ENCODE measurements around the gene NRXN3. TPM values are rescaled to one million over a fixed set of nuclear protein-coding genes. Genes with fewer than 3 reads are reported as not detected.

Gene NRXN3
- total RNA-seq, 4 donors from 2014 or later = 0.04 to 0.16 TPM; not detected in 2

GRCh38 chr14:78414172-78414571 is 244.0 kb downstream of the NRXN3 start:
- Histone ChIP-seq H3K4me1 (no peaks in the 10 kb centered on the region), H3K27me3 (no peaks in the 10 kb centered on the region), H3K36me3 (no peaks in the 10 kb centered on the region), H3K4me3 (no peak overlapping the region), H3K27ac (no peak overlapping the region), H3K9me3 (no peaks in the 10 kb centered on the region)
- intact Hi-C loops (cut with DNase I; ENCODE audit: low total_unique reads) (no loop called here), in situ Hi-C loops (cut with MboI; ENCODE audit: low sequenced_read_pairs in 4 of 4) (no loop called here)
- ATAC-seq (no peak), DNase-seq (no peak)
- no peak for TF ChIP-seq CTCF (IDR thresholded peaks at IDR 0.05 in 4 of 5, conservative IDR thresholded peaks at IDR 0.05 in 1 of 5)
- TF ChIP-seq POLR2A (IDR thresholded peaks at IDR 0.05) = no peak

GRCh38 chr14:78417532-78417931 is 247.4 kb downstream of the NRXN3 start:
- Histone ChIP-seq H3K9me3 (no peaks in the 10 kb centered on the region), H3K4me1 (no peaks in the 10 kb centered on the region), H3K27ac (no peak overlapping the region), H3K27me3 (no peaks in the 10 kb centered on the region), H3K36me3 (no peaks in the 10 kb centered on the region), H3K4me3 (no peak overlapping the region)
- intact Hi-C loops (cut with DNase I; ENCODE audit: low total_unique reads) (no loop called here), in situ Hi-C loops (cut with MboI; ENCODE audit: low sequenced_read_pairs in 4 of 4) (no loop called here)
- ATAC-seq = no peak
- DNase-seq = no peak
- no peak for TF ChIP-seq POLR2A (IDR thresholded peaks at IDR 0.05)
- TF ChIP-seq CTCF (IDR thresholded peaks at IDR 0.05 in 4 of 5, conservative IDR thresholded peaks at IDR 0.05 in 1 of 5) = no peak

GRCh38 chr14:78424311-78424710 is 254.1 kb downstream of the NRXN3 start:
- Histone ChIP-seq H3K27me3 (no peaks in the 10 kb centered on the region), H3K27ac (no peak overlapping the region), H3K4me3 (no peak overlapping the region), H3K4me1 (no peaks in the 10 kb centered on the region), H3K36me3 (no peaks in the 10 kb centered on the region), H3K9me3 (no peaks in the 10 kb centered on the region)
- no peak for DNase-seq
- no peak for TF ChIP-seq CTCF (IDR thresholded peaks at IDR 0.05 in 4 of 5, conservative IDR thresholded peaks at IDR 0.05 in 1 of 5)
- no peak for TF ChIP-seq POLR2A (IDR thresholded peaks at IDR 0.05)
- ATAC-seq = no peak
- in situ Hi-C loops (cut with MboI; ENCODE audit: low sequenced_read_pairs in 4 of 4) = no loop called here
- intact Hi-C loops (cut with DNase I; ENCODE audit: low total_unique reads) = no loop called here

GRCh38 chr14:78425330-78425729 is 255.2 kb downstream of the NRXN3 start:
- no peak overlapping the region for H3K27ac ChIP-seq
- no peak for DNase-seq
- no peaks in the 10 kb centered on the region for H3K9me3 ChIP-seq
- no peak overlapping the region for H3K4me3 ChIP-seq
- in situ Hi-C loops (cut with MboI; ENCODE audit: low sequenced_read_pairs in 4 of 4) (no loop called here), intact Hi-C loops (cut with DNase I; ENCODE audit: low total_unique reads) (no loop called here)
- H3K36me3 ChIP-seq = no peaks in the 10 kb centered on the region
- no peak for ATAC-seq
- TF ChIP-seq POLR2A (IDR thresholded peaks at IDR 0.05) = no peak
- no peak for TF ChIP-seq CTCF (IDR thresholded peaks at IDR 0.05 in 4 of 5, conservative IDR thresholded peaks at IDR 0.05 in 1 of 5)
- H3K4me1 ChIP-seq = no peaks in the 10 kb centered on the region
- no peaks in the 10 kb centered on the region for H3K27me3 ChIP-seq

GRCh38 chr14:78425782-78426181 is 255.6 kb downstream of the NRXN3 start:
- H3K27ac ChIP-seq = no peak overlapping the region
- no peaks in the 10 kb centered on the region for H3K9me3 ChIP-seq
- no peaks in the 10 kb centered on the region for H3K27me3 ChIP-seq
- no peak overlapping the region for H3K4me3 ChIP-seq
- DNase-seq = no peak
- in situ Hi-C loops (cut with MboI; ENCODE audit: low sequenced_read_pairs in 4 of 4) (no loop called here), intact Hi-C loops (cut with DNase I; ENCODE audit: low total_unique reads) (no loop called here)
- no peak for TF ChIP-seq POLR2A (IDR thresholded peaks at IDR 0.05)
- TF ChIP-seq CTCF (IDR thresholded peaks at IDR 0.05 in 4 of 5, conservative IDR thresholded peaks at IDR 0.05 in 1 of 5) = no peak
- no peak for ATAC-seq
- no peaks in the 10 kb centered on the region for H3K4me1 ChIP-seq
- H3K36me3 ChIP-seq = no peaks in the 10 kb centered on the region
